Measurements from ENCODE around the gene HP.

- TF ChIP-seq GATA2 (IDR thresholded peaks at IDR 0.05; ENCODE audit: low read depth, low read length) (no peak), GATA3 (IDR thresholded peaks at IDR 0.05; ENCODE audit: low read depth, low read length) (no peak)
Observed at GRCh38 chr16:72061564-72061963, 7.3 kb downstream of the HP start.

All from SH-SY5Y (cell line).